Prostate gland (tissue), 2 donors: ENCODE measurements around the gene MOB3C. TPM values are rescaled to one million over a fixed set of nuclear protein-coding genes. Genes with fewer than 3 reads are reported as not detected.

Experiments used
- DNase-seq: peaks from one replicate; pipeline ENCODE4 v3.0.0-alpha.2; 2019; ENCODE audit warnings: low spot score
- H3K27ac ChIP-seq, 2 donors: fragments of 200-600 bp; sonication (generic); 2 replicates each; pipeline ENCODE4 v1.5.1; 2017 to 2019
- H3K27me3 ChIP-seq: fragments of 200-600 bp; sonication (generic); replicated peaks from 2 replicates; pipeline ENCODE4 v1.5.1; 2019; ENCODE audit not compliant: insufficient read depth
- H3K36me3 ChIP-seq, 2 donors: fragments of 200-600 bp; sonication (generic); 1 replicate in 1 of 2; 2 replicates in 1 of 2; pipeline versions ENCODE4 v1.5.1 to v1.8.1; 2017 to 2019
- H3K4me1 ChIP-seq: fragments of 200-600 bp; sonication (generic); replicated peaks from 2 replicates; pipeline ENCODE4 v1.5.1; 2019
- H3K4me3 ChIP-seq, 2 donors: fragments of 200-600 bp; sonication (generic); 2 replicates each; pipeline ENCODE4 v1.5.1; 2017 to 2019
- H3K9me3 ChIP-seq: fragments of 200-600 bp; sonication (generic); 2 replicates; pipeline ENCODE4 v1.5.1; 2017
- CTCF ChIP-seq, 4 experiments: fragments of 200-600 bp in 2 of 4; fragments of 450-650 bp in 2 of 4; sonication (generic) in 2 of 4; IDR thresholded peaks; 1 replicate in 3 of 4; 2 replicates in 1 of 4; pipeline ENCODE4 v1.5.1; 2016 to 2019; ENCODE audit warnings: antibody characterized with exemption in 4 of 4, mild to moderate bottlenecking in 2 of 4, moderate library complexity in 2 of 4
- POLR2A ChIP-seq: fragments of 450-650 bp; IDR thresholded peaks from one replicate; pipeline ENCODE4 v1.6.1; 2016; ENCODE audit warnings: antibody characterized with exemption, mild to moderate bottlenecking
- POLR2AphosphoS5 ChIP-seq: sonication (generic); formaldehyde crosslinking; IDR thresholded peaks from one replicate; pipeline ENCODE4 v1.6.1; 2017; ENCODE audit warnings: antibody characterized with exemption
- WGBS: methylation state at CpG from one replicate; pipeline ENCODE4 v1.1.5; 2018; 5-methylcytosine and 5-hydroxymethylcytosine counted together
- intact Hi-C: fragments of 100-400 bp; cut with DNase I; formaldehyde crosslinking; loops from one replicate; pipeline ENCODE4 v1.14.2; 2022
- total RNA-seq, 2 donors: library from RNA; depleted of rRNA; stranded (reverse); fragments of >200 nt; gene quantifications; one replicate each; pipeline ENCODE4 v1.1.0, GENCODE V29; 2016

Gene MOB3C
- total RNA-seq, 2 donors from 2014 or later: 19.4 to 19.7 TPM

DNA sequence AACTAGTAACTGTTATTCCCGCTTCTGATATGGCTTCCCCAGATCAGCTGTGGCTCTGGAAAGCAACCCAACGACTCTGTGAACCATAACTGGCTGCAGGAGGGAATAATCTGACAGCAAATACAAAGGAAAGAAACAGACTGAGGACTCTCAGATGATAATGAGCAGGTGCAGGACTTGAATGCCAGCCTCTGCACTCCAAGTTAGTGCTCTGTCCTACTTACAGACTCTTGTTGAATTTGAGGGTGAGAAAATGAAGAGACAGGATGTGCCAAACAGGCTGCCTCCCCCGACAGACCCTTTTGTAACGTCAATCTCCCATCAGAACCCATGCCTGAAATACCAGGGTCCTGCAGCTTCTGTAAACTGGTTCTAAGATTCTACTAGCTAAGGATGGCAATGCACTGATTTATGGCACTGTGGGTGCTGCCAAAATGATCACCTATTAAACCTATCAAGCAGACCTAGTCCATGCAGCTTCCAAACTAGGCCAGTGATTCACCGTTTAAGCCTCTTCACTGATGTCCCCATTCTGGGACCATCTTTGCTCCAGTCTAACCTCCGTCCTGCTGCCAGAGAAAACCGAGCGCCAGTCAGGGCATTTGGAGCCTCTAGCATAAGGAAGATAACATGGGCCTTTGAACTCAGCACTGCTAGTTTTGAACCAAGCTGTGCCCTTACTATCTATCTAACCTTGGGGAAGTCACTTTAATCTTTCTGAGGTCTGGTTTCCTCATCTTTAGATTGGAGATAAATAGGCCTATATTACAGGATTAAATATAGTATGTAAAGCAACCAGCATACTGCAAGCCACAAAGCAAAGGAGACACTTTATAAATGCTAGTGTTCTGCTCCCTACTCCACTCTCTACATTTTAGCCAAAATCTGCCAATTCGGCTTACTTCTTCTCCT is 17.3 kb downstream of the MOB3C start:
- intact Hi-C loops: no loop called here
- H3K4me3 ChIP-seq: no peak overlapping the region
- H3K27ac ChIP-seq: no peak overlapping the region
- TF ChIP-seq POLR2AphosphoS5 (no peak), CTCF (IDR thresholded peaks at IDR 0.05) (no peak), POLR2A (no peak)
- H3K36me3 ChIP-seq: no peaks in the 10 kb centered on the region
- 72% methylated on average over 9 of the region's 9 CpGs for WGBS
- H3K4me1 ChIP-seq: peaks cover 6% of the 10 kb centered on the region
- no peaks in the 10 kb centered on the region for H3K27me3 ChIP-seq
- no peaks in the 10 kb centered on the region for H3K9me3 ChIP-seq
- no peak for DNase-seq

DNA sequence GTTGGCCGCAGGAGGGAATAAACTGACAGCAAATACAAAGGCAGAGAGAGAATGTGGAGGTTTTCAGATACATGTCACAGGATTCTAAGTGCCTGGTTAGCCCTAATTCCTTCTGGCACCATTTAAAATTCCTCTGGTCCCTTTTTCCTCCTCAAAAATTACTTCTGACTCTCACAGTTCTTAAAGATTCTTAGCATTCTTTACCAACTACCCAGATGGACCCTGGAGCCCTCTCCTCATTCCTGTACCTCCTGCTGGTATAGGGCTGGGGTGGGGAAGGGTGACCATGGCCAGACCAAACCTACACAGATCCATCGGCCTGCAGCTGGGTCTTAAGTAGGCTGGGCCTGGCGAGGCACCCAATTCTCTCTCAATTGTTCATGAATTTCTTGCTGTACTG is 19.8 kb downstream of the MOB3C start:
- H3K36me3 ChIP-seq: no peaks in the 10 kb centered on the region
- no peaks in the 10 kb centered on the region for H3K4me1 ChIP-seq
- no peaks in the 10 kb centered on the region for H3K27me3 ChIP-seq
- H3K9me3 ChIP-seq: no peaks in the 10 kb centered on the region
- TF ChIP-seq POLR2A (no peak), POLR2AphosphoS5 (no peak), CTCF (IDR thresholded peaks at IDR 0.05) (no peak)
- H3K4me3 ChIP-seq: no peak overlapping the region
- DNase-seq: no peak
- WGBS: 91% methylated on average over 3 of the region's 3 CpGs
- H3K27ac ChIP-seq: no peak overlapping the region
- intact Hi-C loops: no loop called here

- H3K4me3 ChIP-seq: no peak overlapping the region
- H3K9me3 ChIP-seq: no peaks in the 10 kb centered on the region
- no peaks in the 10 kb centered on the region for H3K36me3 ChIP-seq
- no peak for DNase-seq
- no peak overlapping the region for H3K27ac ChIP-seq
- TF ChIP-seq POLR2AphosphoS5 (no peak), POLR2A (no peak), CTCF (IDR thresholded peaks at IDR 0.05) (no peak)
- WGBS: 100% methylated on average over 1 of the region's 1 CpG
- intact Hi-C loops: no loop called here
- no peaks in the 10 kb centered on the region for H3K4me1 ChIP-seq
- H3K27me3 ChIP-seq: no peaks in the 10 kb centered on the region
Measured at GRCh38 chr1:46596036-46596435, 20.6 kb downstream of the MOB3C start.

GRCh38 chr1:46595127-46595526 is 21.5 kb downstream of the MOB3C start:
- no peaks in the 10 kb centered on the region for H3K9me3 ChIP-seq
- H3K27ac ChIP-seq: no peak overlapping the region
- no peak for DNase-seq
- WGBS: 77% methylated on average over 3 of the region's 3 CpGs
- H3K4me3 ChIP-seq: no peak overlapping the region
- no peaks in the 10 kb centered on the region for H3K27me3 ChIP-seq
- no peaks in the 10 kb centered on the region for H3K36me3 ChIP-seq
- no peaks in the 10 kb centered on the region for H3K4me1 ChIP-seq
- TF ChIP-seq POLR2A (no peak), POLR2AphosphoS5 (no peak)
- intact Hi-C loops: no loop called here

- intact Hi-C loops: no loop called here
- no peaks in the 10 kb centered on the region for H3K4me1 ChIP-seq
- DNase-seq: no peak
- 82% methylated on average over 5 of the region's 5 CpGs for WGBS
- H3K4me3 ChIP-seq: no peak overlapping the region
- no peaks in the 10 kb centered on the region for H3K9me3 ChIP-seq
- TF ChIP-seq POLR2AphosphoS5: no peak
- TF ChIP-seq CTCF (IDR thresholded peaks at IDR 0.05): no peak
- no peak for TF ChIP-seq POLR2A
- no peaks in the 10 kb centered on the region for H3K36me3 ChIP-seq
- no peaks in the 10 kb centered on the region for H3K27me3 ChIP-seq
- H3K27ac ChIP-seq: no peak overlapping the region
Measured at GRCh38 chr1:46594063-46594462, 22.5 kb downstream of the MOB3C start.
